HCT116 (cell line): ENCODE measurements around the gene YIPF1.

ENCODE experiments used
- ATF3 ChIP-seq: IDR thresholded peaks from 2 replicates; pipeline ENCODE4 v1.6.1; 2012
- CEBPB ChIP-seq: IDR thresholded peaks from 2 replicates; pipeline ENCODE4 v1.6.1; 2012; ENCODE audit warnings: low read depth
- CTCF ChIP-seq, 3 experiments: fragments of 200-600 bp in 1 of 3; sonication (generic) in 1 of 3; IDR thresholded peaks in 2 of 3; conservative IDR thresholded peaks in 1 of 3; 2 replicates each; pipeline ENCODE4 v1.5.1; 2012 to 2017; ENCODE audit warnings: low read depth in 2 of 3, low read length in 2 of 3, antibody characterized with exemption in 1 of 3, borderline replicate concordance in 1 of 3, control low read depth in 1 of 3, mild to moderate bottlenecking in 1 of 3, mixed read lengths in 1 of 3, mixed run types in 1 of 3, moderate library complexity in 1 of 3; ENCODE audit not compliant: insufficient read depth in 1 of 3
- EZH2 ChIP-seq: fragments of 200-600 bp; sonication (generic); IDR thresholded peaks from 2 replicates; pipeline ENCODE4 v1.6.1; 2017; ENCODE audit warnings: antibody characterized with exemption, mixed run types
- JUND ChIP-seq: IDR thresholded peaks from 2 replicates; pipeline ENCODE4 v1.6.1; 2012
- MAX ChIP-seq: IDR thresholded peaks from 2 replicates; pipeline ENCODE4 v1.6.1; 2012
- POLR2A ChIP-seq: IDR thresholded peaks from 2 replicates; pipeline ENCODE4 v1.7.0; 2011; ENCODE audit warnings: borderline replicate concordance; ENCODE audit not compliant: insufficient read depth, insufficient read length; ENCODE audit errors: extremely low read depth
- POLR2AphosphoS5 ChIP-seq: IDR thresholded peaks from 2 replicates; pipeline ENCODE4 v1.6.1; 2011; ENCODE audit warnings: mild to moderate bottlenecking, low read depth, low read length, moderate library complexity
- SRF ChIP-seq: IDR thresholded peaks from 2 replicates; pipeline ENCODE4 v1.6.1; 2012; ENCODE audit warnings: low read depth
- YY1 ChIP-seq: IDR thresholded peaks from 2 replicates; pipeline ENCODE4 v1.6.1; 2011; ENCODE audit warnings: low read length, low read depth, moderate library complexity, mild to moderate bottlenecking; ENCODE audit not compliant: insufficient replicate concordance; ENCODE audit errors: extremely low read depth
- ZBTB33 ChIP-seq: IDR thresholded peaks from 2 replicates; pipeline ENCODE4 v1.6.1; 2011; ENCODE audit warnings: mild to moderate bottlenecking, low read length, moderate library complexity; ENCODE audit not compliant: insufficient replicate concordance; ENCODE audit errors: extremely low read depth
- ZNF274 ChIP-seq: fragments of 200-500 bp; sonication (Bioruptor generic); IDR thresholded peaks from 2 replicates; pipeline ENCODE4 v1.6.1; 2014; ENCODE audit warnings: mild to moderate bottlenecking, low read depth, low read length, inconsistent platforms

- TF ChIP-seq CTCF (IDR thresholded peaks at IDR 0.05 in 2 of 3, conservative IDR thresholded peaks at IDR 0.05 in 1 of 3; ENCODE audit: borderline replicate concordance in 1 of 3, insufficient read depth in 1 of 3, low read depth in 2 of 3, low read length in 2 of 3), result no peak
- no peak for TF ChIP-seq ATF3
- no peak for TF ChIP-seq ZNF274
- no peak for TF ChIP-seq EZH2
- TF ChIP-seq MAX, result no peak
- TF ChIP-seq SRF, result no peak
- no peak for TF ChIP-seq POLR2A
- no peak for TF ChIP-seq YY1
- no peak for TF ChIP-seq ZBTB33
- TF ChIP-seq CEBPB, result no peak
- no peak for TF ChIP-seq JUND
- no peak for TF ChIP-seq POLR2AphosphoS5
These were observed 23.9 kb upstream of the YIPF1 start for GRCh38 chr1:53913352-53914033.
